Upper lobe of right lung (tissue), 1 donor: ENCODE results near the gene HES1. TPM values are rescaled to one million over a fixed set of nuclear protein-coding genes. Genes with fewer than 3 reads are reported as not detected.

Experiments used
- ATAC-seq: fragments of 200-7000 bp; cut with Tn5 transposase; one replicate; pipeline ENCODE4 v1.9.1; 2020; ENCODE audit warnings: mild to moderate bottlenecking, moderate library complexity
- DNase-seq: peaks from one replicate; pipeline ENCODE4 v3.0.0-alpha.2; 2020
- H3K27ac ChIP-seq: fragments of 200-600 bp; one replicate; pipeline ENCODE4 v1.8.0; 2022
- H3K27me3 ChIP-seq: fragments of 200-600 bp; one replicate; pipeline ENCODE4 v1.8.0; 2022; ENCODE audit warnings: mild to moderate bottlenecking
- H3K36me3 ChIP-seq: fragments of 200-600 bp; one replicate; pipeline ENCODE4 v1.8.0; 2022
- H3K4me1 ChIP-seq: fragments of 200-600 bp; one replicate; pipeline ENCODE4 v1.8.0; 2022
- H3K4me3 ChIP-seq: fragments of 200-600 bp; one replicate; pipeline ENCODE4 v1.8.0; 2022; ENCODE audit warnings: mild to moderate bottlenecking
- H3K9me3 ChIP-seq: fragments of 200-600 bp; one replicate; pipeline ENCODE4 v1.8.0; 2022
- intact Hi-C: fragments of 100-400 bp; cut with DNase I; formaldehyde crosslinking; loops from one replicate; pipeline ENCODE4 v1.11.0; 2022
- total RNA-seq: library from RNA; stranded (reverse); fragmentation: NEBNext Ultra II Directional; extraction: Animal tissue kit (Norgen Biotek cat#: 25700); gene quantifications from one replicate; pipeline ENCODE4 v1.2.1, GENCODE V29; 2021
- TF ChIP-seq, protein P1 (sequence below): fragments of 200-600 bp; IDR thresholded peaks from one replicate; pipeline ENCODE4 v1.8.0; 2022; ENCODE audit warnings: antibody characterized with exemption
- donor health status: DM: no; HTN: yes; CAD: no; lungs with severe emphysema.

Gene HES1
- total RNA-seq, 1 donor from 2014 or later: 43.6 TPM

DNA sequence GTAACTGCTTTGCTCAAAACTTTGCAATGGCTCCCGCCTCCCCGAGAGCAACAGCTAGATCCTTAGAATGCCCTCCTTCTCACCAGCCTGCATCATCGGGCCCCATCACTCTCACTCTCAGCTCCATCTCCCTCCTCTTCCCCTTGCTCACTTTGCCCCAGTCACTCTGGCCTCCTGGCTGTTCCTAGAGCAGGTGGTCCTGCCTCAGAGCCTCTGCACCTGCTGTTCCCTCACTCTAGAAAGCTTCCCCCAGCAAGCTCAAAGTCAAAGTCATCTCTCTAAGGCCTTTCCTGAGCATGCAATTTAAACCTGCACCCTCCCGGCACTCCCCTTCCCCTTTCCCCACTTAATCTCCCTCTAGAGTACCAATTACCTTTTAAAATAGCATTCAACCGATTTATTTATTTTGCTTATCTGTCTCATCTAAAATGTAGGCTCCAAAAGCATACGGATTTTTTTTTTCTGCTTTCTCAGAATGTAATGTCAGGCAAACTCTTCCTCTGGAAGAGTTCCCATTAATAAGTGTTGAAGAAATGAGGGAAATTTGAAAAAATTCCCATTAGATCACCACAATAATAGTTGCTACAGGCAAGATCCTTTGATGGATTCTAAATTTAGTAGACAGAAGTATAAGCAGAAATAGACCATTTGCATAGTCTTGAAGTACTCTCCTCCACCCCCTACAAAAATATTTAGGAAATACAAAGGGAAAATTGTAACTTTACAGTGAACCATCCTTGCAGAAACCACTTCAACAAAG, 15.9 kb upstream of the HES1 start:
- Histone ChIP-seq H3K27me3 (no peaks in the 10 kb centered on the region), H3K4me3 (no peak overlapping the region), H3K36me3 (no peaks in the 10 kb centered on the region), H3K4me1 (no peaks in the 10 kb centered on the region), H3K9me3 (no peaks in the 10 kb centered on the region), H3K27ac (no peak overlapping the region)
- no peak for DNase-seq
- no peak for ATAC-seq
- TF ChIP-seq, protein P1, sequence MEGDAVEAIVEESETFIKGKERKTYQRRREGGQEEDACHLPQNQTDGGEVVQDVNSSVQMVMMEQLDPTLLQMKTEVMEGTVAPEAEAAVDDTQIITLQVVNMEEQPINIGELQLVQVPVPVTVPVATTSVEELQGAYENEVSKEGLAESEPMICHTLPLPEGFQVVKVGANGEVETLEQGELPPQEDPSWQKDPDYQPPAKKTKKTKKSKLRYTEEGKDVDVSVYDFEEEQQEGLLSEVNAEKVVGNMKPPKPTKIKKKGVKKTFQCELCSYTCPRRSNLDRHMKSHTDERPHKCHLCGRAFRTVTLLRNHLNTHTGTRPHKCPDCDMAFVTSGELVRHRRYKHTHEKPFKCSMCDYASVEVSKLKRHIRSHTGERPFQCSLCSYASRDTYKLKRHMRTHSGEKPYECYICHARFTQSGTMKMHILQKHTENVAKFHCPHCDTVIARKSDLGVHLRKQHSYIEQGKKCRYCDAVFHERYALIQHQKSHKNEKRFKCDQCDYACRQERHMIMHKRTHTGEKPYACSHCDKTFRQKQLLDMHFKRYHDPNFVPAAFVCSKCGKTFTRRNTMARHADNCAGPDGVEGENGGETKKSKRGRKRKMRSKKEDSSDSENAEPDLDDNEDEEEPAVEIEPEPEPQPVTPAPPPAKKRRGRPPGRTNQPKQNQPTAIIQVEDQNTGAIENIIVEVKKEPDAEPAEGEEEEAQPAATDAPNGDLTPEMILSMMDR: no peak
- intact Hi-C loops: no loop called here

DNA sequence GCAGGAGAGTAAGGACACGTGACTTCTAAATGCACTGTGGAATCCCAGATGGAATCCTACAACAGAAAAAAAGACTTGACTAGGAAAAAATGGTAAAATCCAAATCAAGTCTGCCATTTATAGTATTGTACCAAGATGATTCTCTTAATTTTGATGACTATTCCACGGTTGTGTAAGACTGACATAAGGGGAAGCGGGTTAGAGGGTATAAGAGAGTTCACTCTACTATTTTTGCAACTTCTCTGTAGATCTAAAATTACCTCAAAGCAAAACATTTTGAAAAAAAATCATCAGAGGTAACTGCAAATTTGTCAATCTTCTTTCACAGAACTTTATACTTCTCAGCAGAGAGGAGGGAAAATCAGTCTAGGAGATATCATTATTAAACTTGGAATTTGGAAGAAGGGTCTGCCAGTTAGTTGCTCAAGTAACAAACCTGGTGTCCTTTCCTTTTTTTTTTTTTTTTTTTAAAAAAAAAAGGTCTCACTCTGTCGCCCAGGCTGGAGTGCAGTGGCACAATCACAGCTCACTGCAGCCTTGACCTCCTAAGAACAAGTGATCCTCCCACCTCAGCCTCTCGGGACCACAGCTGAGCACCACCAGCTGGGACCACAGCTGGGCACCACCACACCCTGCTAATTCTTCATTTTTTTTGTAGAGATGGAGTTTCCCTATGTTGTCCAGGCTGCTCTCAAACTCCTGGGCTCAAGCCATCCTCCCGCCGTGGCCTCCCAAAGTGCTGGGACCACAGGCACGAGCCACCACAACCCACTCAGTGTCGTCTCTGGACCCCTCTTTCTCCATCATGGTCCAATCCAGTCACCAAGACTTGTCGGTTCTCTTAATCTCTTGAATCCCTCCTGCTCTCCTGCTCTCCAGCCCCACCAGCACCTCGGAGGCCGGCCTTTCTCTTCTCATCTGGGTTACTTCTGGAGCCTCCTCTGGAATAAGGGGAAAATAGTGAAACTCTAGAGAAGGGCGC, 14.9 kb upstream of the HES1 start:
- H3K36me3 ChIP-seq: no peaks in the 10 kb centered on the region
- no peak overlapping the region for H3K4me3 ChIP-seq
- H3K9me3 ChIP-seq: no peaks in the 10 kb centered on the region
- intact Hi-C loops: no loop called here
- ATAC-seq (peak; percentile 50), DNase-seq (no peak)
- H3K27ac ChIP-seq: no peak overlapping the region
- H3K4me1 ChIP-seq: no peaks in the 10 kb centered on the region
- TF ChIP-seq, protein P1: no peak
- H3K27me3 ChIP-seq: no peaks in the 10 kb centered on the region

DNA sequence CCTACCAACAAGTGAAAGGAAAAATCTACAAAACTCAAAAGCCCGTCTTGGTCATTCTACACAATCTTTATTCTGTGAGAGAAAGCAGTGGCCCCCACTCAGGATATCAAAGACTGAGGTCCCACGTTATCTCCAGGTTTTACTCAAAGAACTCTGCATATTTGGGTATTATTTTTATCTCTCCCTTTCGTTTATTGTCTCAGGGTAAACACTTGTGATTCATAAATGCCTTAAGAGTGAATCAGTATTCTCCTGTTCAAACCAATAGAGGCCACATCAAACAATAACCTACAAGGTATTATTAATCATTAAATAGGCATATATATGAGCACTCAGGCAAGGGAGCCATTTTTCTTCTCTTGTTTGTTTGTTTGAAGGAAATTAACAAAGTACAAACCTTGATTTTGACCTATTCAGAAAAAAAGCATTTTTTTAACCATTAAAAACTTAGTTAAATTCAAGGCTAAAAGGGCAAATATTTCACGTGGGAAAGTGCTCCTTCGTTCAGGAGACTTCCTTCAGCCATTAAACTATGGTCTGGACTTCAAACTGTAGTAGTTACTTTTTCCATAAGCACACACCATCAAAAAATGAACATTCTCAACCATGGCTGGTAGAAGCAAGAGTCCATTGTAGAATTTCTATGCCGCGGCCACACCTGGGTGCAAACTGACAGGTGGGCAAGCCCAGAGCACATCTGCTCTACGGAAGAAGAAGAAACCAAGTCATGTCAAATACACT, 13.9 kb upstream of the HES1 start:
- Histone ChIP-seq H3K36me3 (no peaks in the 10 kb centered on the region), H3K9me3 (no peaks in the 10 kb centered on the region), H3K27me3 (no peaks in the 10 kb centered on the region), H3K27ac (no peak overlapping the region), H3K4me3 (no peak overlapping the region), H3K4me1 (no peaks in the 10 kb centered on the region)
- ATAC-seq (no peak), DNase-seq (no peak)
- TF ChIP-seq, protein P1: no peak
- intact Hi-C loops: no loop called here

DNA sequence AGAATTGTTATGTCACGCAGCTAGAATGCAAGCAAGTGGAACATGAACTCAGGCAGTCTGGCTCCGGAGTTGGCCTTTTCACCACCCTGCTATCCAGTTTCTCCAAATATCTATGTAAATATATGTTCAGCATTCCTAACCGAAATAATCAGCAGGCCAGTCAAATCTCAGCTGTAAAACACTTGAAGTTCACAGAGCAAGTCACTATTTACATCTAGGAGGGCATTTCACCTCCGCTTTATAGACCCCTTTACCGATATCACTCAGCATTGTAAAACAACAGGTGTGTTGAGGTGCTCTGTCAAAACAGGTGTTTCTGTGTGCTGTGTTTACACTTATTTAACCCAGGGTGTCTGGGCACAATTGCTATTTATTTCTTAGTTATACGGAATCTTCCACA, 12.2 kb upstream of the HES1 start:
- intact Hi-C loops: no loop called here
- Histone ChIP-seq H3K4me1 (no peaks in the 10 kb centered on the region), H3K27me3 (no peaks in the 10 kb centered on the region), H3K4me3 (no peak overlapping the region), H3K27ac (no peak overlapping the region), H3K9me3 (no peaks in the 10 kb centered on the region), H3K36me3 (no peaks in the 10 kb centered on the region)
- no peak for ATAC-seq
- DNase-seq: no peak
- TF ChIP-seq, protein P1: no peak

DNA sequence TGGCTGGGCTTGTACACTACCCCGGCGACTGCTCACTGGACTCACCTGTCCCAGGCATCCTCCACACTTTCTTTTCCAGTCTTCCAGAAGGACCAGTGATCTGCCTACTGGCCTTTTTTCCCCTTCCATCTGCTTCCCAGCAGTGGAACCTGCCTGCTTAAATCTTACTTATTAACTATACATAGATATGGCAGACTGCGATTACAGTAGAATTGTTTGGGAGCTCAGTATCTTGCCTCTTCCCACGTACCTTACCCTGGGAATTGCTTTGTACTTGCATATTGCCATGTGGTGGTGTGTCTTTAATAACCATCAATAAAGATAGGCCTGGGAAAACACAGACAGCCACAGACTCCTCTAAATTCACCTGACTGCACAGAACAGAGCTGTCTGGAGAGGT, 11.8 kb upstream of the HES1 start:
- intact Hi-C loops: no loop called here
- Histone ChIP-seq H3K4me1 (no peaks in the 10 kb centered on the region), H3K9me3 (no peaks in the 10 kb centered on the region), H3K4me3 (no peak overlapping the region), H3K36me3 (no peaks in the 10 kb centered on the region), H3K27me3 (no peaks in the 10 kb centered on the region), H3K27ac (no peak overlapping the region)
- ATAC-seq (no peak), DNase-seq (no peak)
- TF ChIP-seq, protein P1: no peak
